SK-N-MC (cell line): Measurements from ENCODE around the gene UBL3.

ENCODE experiments used
- DNase-seq: peaks from one replicate; pipeline ENCODE4 v3.0.0-alpha.2; 2011; ENCODE audit warnings: low read depth, low spot score
- H3K27ac ChIP-seq: fragments of 200-600 bp; sonication (generic); 2 replicates; pipeline ENCODE4 v1.5.1; 2016; ENCODE audit warnings: mixed run types
- H3K36me3 ChIP-seq: fragments of 200-600 bp; sonication (generic); 2 replicates; pipeline ENCODE4 v1.6.1; 2017; ENCODE audit warnings: antibody characterized with exemption, low read length, mixed read lengths; ENCODE audit not compliant: insufficient read depth
- H3K4me3 ChIP-seq: fragments of 200-600 bp; sonication (generic); 2 replicates; pipeline ENCODE4 v1.5.1; 2016
- H3K9ac ChIP-seq: fragments of 200-600 bp; sonication (generic); 2 replicates; pipeline ENCODE4 v1.8.0; 2017; ENCODE audit warnings: mixed run types, mixed read lengths; ENCODE audit not compliant: insufficient read length
- H3K9me3 ChIP-seq: fragments of 200-600 bp; sonication (generic); 2 replicates; pipeline ENCODE4 v1.6.1; 2017; ENCODE audit warnings: low read depth, mild to moderate bottlenecking, antibody characterized with exemption, low read length, moderate library complexity, mixed read lengths
- EZH2 ChIP-seq: fragments of 200-600 bp; sonication (generic); IDR thresholded peaks from one replicate; pipeline ENCODE4 v1.6.1; 2017; ENCODE audit warnings: antibody characterized with exemption
- FOXP2 ChIP-seq: optimal IDR thresholded peaks from 2 replicates; pipeline ENCODE3; 2011; ENCODE audit warnings: mild to moderate bottlenecking, moderate library complexity; ENCODE audit not compliant: insufficient read depth; ENCODE audit errors: extremely low read length, control extremely low read depth
- POLR2AphosphoS5 ChIP-seq: IDR thresholded peaks from 2 replicates; pipeline ENCODE4 v1.6.1; 2012; ENCODE audit warnings: mild to moderate bottlenecking, low read depth, low read length, borderline replicate concordance

Gene UBL3

DNA sequence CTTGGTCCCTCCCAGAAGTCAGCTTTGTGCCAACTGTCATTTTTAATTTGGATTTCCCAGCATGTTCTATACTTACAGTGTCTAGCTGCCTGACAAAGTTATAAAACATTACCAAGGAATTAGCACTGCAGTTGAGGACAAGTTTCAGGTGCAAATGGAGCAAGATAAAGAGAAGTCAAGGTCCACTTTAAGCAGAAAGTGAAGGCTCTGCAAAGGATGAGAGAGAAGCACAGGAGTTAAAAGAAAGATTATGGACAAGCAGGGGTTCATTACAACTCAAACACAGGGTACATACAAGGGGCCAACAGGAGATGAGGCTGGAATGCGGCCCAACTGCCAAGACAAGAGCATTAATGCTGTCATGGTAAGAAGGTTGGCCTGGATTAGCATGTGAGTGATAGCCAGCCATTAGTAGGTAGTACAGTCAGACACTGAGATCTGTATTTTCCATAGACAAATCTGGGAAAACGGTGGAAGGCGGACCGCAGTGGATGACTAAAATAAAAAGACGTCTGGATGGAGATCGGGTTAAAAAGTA lies 17.6 kb downstream of the UBL3 start:
- H3K36me3 ChIP-seq: no peaks in the 10 kb centered on the region
- no peaks in the 10 kb centered on the region; the same call in 1 of the 2 replicates for H3K9me3 ChIP-seq
- H3K4me3 ChIP-seq: no peak overlapping the region
- DNase-seq: no peak
- no peak overlapping the region for H3K27ac ChIP-seq
- no peak overlapping the region for H3K9ac ChIP-seq
- no peak for TF ChIP-seq EZH2
- TF ChIP-seq FOXP2: no peak
- TF ChIP-seq POLR2AphosphoS5: no peak

DNA sequence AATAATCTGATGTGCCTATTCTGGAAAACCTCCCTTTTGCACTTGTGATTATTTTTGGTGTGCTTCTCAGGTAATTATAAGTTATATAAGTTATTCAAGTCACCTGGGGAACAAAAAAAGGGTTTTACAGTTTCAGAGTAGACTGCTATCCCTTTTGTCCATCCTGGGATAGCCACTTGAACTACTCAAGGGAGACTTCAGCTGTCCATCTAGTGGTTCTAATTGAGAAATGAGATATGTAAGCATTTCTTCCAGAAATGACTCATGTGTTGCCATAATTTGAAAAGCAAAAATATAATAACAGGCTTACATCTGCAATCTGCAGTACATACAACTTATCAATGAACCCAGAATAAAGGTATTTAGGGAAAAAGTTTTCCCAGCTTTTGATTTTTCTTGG lies 20.4 kb downstream of the UBL3 start:
- Histone ChIP-seq H3K4me3 (no peak overlapping the region), H3K9ac (no peak overlapping the region), H3K9me3 (no peaks in the 10 kb centered on the region), H3K36me3 (no peaks in the 10 kb centered on the region), H3K27ac (no peak overlapping the region)
- DNase-seq: no peak
- TF ChIP-seq EZH2: no peak
- no peak for TF ChIP-seq FOXP2

DNA sequence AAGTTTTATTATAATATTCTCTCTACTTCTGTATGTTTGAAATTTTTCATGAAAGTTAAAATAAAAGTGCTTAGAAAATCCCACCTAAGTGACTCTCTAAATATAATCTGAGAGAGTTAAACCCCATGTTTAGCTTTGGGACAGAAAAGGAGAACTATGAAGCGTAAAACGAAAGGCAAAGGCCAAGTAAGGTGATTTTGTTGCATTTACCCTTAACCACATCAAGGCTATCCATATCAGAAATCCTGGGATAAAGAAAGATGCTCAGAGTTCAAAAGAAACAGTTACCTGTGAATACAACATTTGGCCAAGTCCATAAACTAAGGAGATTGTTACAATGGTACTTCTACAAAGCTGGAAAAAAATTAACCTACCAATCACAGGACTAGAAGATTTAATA lies 31.3 kb downstream of the UBL3 start:
- DNase-seq: no peak
- no peak overlapping the region for H3K27ac ChIP-seq
- TF ChIP-seq POLR2AphosphoS5 (no peak), FOXP2 (no peak), EZH2 (no peak)

DNA sequence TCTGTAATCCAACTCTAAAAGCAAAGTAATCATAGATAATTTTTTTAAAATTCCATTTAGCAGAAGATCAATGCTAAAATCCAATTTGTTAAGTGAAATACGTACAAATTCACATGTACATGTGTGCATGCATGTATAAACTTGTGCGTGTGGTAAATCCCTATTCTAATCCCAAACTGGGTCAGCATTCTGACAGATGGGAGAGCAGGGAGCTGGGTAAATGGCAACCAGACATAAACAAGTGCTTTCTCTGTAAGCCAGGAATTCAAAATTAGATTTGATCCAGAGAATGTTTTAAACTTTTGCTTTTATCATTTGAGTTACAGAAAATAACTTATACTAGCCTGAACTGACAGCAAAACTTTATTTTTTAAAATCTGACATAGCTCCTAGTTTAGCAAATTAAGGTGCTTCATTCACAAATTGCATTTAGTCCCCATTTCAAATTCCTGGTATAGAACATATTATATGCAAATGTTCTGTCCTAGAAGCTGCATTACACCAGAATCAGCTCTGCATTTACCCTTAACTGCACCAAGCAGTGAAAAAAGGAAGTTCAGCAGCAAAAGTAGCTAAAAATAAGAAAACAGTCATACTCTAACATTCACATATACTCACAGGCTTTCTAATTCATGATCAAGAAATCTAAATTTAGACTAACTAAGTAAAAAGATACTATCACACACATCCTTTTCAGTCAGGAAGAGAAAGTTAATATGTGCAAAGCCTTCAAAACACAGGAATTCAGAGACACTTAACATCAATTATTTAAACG lies 32.6 kb downstream of the UBL3 start:
- no peak overlapping the region for H3K27ac ChIP-seq

More for the DNA sequence above, 31.3 kb downstream of the UBL3 start:
- no peak overlapping the region for H3K9ac ChIP-seq
- H3K9me3 ChIP-seq: no peaks in the 10 kb centered on the region
- H3K4me3 ChIP-seq: no peak overlapping the region
- H3K36me3 ChIP-seq: no peaks in the 10 kb centered on the region

GRCh38 chr13:29816715-29817114 lies 33.7 kb downstream of the UBL3 start:
- Histone ChIP-seq H3K9me3 (no peaks in the 10 kb centered on the region), H3K27ac (no peak overlapping the region), H3K9ac (no peak overlapping the region), H3K4me3 (no peak overlapping the region), H3K36me3 (no peaks in the 10 kb centered on the region)
- DNase-seq: no peak
- TF ChIP-seq POLR2AphosphoS5 (no peak), FOXP2 (no peak)

More for the DNA sequence above, 32.6 kb downstream of the UBL3 start:
- TF ChIP-seq EZH2: no peak
- TF ChIP-seq FOXP2: no peak
- TF ChIP-seq POLR2AphosphoS5: no peak
- no peaks in the 10 kb centered on the region for H3K36me3 ChIP-seq
- no peak overlapping the region for H3K9ac ChIP-seq
- H3K4me3 ChIP-seq: no peak overlapping the region
- H3K9me3 ChIP-seq: no peaks in the 10 kb centered on the region
- no peak for DNase-seq

- H3K36me3 ChIP-seq: no peaks in the 10 kb centered on the region
- no peak overlapping the region for H3K4me3 ChIP-seq
- no peak overlapping the region for H3K9ac ChIP-seq
- no peak overlapping the region for H3K27ac ChIP-seq
- DNase-seq: no peak
- no peak for TF ChIP-seq FOXP2
- TF ChIP-seq POLR2AphosphoS5: no peak
- no peak for TF ChIP-seq EZH2
- no peaks in the 10 kb centered on the region for H3K9me3 ChIP-seq
These were observed 35.1 kb downstream of the UBL3 start for GRCh38 chr13:29815336-29815735.

- Histone ChIP-seq H3K9ac (no peak overlapping the region), H3K4me3 (no peak overlapping the region), H3K36me3 (no peaks in the 10 kb centered on the region), H3K9me3 (no peaks in the 10 kb centered on the region), H3K27ac (no peak overlapping the region)
- TF ChIP-seq POLR2AphosphoS5: no peak
- no peak for TF ChIP-seq EZH2
- no peak for TF ChIP-seq FOXP2
- no peak for DNase-seq
These were observed 39.5 kb downstream of the UBL3 start for GRCh38 chr13:29810898-29811297.

DNA sequence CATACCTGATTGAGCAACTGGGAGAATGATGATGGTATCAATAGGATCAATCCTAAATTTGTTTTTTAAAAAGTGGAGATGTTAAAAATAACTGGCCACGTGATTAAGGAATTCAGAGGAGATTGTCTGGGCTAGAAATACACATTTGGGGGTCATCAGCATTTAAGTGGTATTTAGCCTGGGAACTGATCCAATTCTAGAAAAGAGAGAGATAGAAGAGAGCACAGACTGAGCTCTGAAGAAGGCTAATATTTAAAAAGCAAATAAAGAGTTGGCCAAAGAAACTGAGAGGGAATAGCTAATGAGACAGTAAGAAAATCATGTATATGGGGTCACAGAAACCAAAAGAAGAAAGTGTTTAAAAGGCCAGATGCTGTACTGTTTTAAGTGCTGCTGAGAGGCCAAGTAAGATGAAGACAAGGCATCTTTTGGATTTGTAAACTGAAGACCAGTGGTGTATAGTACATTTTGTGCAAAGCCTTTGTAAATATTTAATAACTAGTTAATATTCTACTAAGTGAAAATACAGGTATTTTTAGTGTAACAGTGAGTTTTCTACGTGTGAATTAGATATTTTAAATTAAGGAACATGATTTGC lies 40.2 kb downstream of the UBL3 start:
- TF ChIP-seq EZH2 (no peak), POLR2AphosphoS5 (no peak), FOXP2 (no peak)
- Histone ChIP-seq H3K27ac (no peak overlapping the region), H3K9me3 (no peaks in the 10 kb centered on the region), H3K9ac (no peak overlapping the region), H3K4me3 (no peak overlapping the region), H3K36me3 (no peaks in the 10 kb centered on the region)
- DNase-seq: no peak

- DNase-seq: no peak
- no peak for TF ChIP-seq POLR2AphosphoS5
- no peak for TF ChIP-seq EZH2
- no peak for TF ChIP-seq FOXP2
- H3K27ac ChIP-seq: no peak overlapping the region
- no peaks in the 10 kb centered on the region for H3K9me3 ChIP-seq
- H3K4me3 ChIP-seq: no peak overlapping the region
- no peak overlapping the region for H3K9ac ChIP-seq
- H3K36me3 ChIP-seq: no peaks in the 10 kb centered on the region
These were observed 42.2 kb downstream of the UBL3 start for GRCh38 chr13:29808264-29808663.
